NCI-H510A treated with DMSO at 0.1 percent for 48 hours (cell line): ENCODE data around the gene ORM1.
"Not testable (repeated sequence)": the region's sequence is repeated elsewhere in the genome, so short reads cannot be mapped to it uniquely, and the experiment has no call there.

Experiments used
- DNase-seq: peaks from one replicate; lab custom pipeline; 2025; lab: John Stamatoyannopoulos, UW

The ORM1 gene

DNA sequence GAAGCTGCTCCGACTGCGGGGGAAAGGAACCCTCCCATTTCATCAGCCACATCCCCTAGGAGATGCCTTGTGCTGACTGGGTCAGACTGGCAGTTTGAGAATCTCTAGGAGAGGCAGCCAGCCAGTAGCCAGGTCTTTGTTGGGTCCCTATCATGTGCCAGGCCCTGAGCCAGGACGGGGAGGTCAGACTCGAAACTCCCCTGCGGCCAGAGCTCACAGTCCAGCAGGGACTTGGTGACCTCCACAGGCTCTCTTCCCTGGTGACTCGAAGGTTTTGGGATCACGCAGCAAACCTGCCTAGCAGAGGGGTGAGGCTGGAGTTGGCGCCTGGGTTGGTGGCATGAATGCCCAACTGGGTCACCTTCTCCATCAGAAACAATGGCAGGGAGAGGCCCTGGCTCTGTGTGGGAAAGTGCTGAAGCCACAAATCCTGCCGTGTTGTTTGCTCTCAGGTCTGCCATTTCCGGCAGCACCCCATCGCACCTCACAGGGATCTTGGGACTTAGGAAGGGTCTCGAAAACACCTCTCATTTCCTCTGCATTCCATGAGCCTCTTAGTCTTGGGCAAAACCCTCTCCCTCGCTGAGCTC is 14.4 kb upstream of the ORM1 start:
- DNase-seq: no peak

DNA sequence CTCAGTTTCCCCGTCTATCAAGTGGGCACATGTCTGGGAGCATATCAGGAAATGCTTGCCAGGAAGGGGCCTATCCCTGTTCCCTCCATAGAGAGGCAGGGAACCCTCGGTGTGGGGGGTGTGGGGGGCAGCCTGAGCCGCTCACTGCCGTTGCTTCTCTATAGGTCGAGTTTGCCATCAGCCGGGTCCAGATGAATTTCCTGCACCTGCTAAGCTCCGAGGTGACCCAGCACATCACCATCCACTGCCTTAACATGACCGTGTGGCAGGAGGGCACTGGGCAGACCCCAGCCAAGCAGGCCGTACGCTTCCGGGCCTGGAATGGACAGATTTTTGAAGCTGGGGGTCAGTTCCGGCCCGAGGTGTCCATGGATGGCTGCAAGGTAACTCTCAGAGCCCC is 13.8 kb upstream of the ORM1 start:
- no peak for DNase-seq

DNA sequence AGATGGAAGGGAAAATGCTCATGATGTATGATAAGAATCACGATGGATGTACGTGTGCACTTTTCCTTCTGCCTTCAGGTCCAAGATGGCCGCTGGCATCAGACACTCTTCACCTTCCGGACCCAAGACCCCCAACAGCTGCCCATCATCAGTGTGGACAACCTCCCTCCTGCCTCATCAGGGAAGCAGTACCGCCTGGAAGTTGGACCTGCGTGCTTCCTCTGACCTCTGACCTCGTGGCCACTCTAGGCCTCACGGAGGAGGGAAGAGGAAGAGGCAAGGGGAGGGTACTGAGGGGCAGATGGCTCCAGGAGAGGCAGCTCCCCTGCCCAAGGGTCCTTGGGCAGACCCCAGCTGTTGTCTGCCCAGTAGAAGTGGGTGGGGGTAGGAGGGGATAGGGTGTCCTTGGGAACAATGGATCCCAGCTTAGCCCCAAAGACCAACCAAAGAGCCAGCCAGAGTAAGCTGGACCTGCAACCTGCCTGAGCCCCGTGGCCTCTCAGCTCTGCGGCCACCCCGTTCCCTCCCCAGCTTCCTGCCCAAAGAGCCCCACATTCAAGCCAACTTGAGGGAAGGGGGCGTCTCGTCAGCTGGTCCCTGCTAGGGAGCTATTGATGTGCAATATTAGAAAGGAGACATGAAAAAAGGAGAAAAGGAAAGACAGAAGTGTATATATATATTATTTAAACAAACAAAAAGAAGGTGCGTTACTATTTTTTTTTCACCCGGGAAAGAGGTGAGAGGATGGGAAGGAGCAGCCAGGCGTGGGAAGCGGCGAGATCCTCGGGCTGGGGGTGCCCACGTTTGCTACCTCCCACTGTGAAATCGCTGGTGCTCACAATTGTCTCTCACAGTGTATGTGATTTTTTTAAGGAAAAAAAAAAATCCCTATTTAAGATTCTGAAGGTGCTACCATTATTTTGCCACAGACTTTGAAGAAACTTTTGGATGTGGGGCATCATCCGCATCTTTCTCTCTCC is 12.1 kb upstream of the ORM1 start:
- no peak for DNase-seq

DNA sequence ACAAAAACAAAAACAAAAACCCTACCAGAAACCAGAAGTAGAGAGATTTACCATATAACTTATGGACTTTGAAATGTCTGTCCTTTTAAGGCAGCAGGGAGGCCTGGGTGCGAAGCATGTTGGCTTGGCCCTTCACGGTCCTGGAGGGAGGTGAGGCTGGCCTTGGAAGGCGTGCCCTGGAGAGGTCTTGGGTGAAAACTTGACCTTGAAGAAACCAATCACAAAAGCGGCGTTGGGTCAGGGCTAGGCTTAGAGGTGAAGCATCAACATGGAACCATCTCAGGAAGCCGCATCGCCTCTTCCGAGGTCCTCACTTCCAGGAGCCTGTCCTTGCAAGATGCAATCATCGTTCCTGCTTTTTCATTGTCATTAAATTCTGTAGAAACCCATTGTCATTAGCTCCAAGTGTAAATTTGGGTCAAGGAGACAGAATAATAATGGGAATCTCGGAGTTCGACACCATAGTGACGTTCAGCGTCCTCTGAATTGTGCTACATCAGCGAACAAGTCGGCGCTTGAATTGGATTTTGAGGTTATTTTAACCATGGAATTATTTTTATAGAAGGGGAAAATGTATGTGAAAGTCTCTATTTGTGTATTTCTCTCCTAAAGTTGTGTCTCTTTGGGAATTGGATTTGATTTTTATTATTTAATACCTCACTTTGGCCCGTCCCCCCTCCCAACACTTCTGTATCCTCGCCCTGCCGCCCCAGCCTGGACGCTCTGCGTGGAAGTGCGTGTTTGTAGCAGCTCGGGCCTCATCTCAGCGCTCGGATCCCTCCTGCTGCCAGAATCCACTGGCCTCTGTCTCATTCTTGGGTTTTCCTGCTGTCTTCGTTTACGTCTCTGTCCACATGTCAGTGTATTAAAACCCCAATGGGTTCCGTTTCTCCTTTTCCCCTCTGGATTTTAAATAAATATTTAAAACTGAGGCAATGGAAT is 11.1 kb upstream of the ORM1 start:
- DNase-seq: no peak

DNA sequence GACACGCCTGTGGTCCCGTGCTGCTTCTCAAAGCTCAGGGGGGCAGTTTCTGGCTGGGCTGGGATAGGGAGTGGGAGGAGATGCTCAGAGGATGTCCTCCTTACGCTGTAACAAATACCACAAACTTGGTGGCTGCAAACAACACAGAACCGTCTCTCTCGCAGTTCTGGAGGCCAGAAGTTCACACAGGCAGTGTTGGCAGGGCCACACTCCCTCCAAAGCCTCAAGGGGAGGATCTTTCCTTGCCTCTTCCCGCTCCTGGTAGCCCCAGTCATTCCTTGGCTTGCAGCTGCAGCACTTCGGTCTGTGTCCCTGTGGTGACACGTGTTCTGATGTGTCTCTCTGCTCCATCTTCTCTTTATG is 10.4 kb upstream of the ORM1 start:
- DNase-seq: no peak

DNA sequence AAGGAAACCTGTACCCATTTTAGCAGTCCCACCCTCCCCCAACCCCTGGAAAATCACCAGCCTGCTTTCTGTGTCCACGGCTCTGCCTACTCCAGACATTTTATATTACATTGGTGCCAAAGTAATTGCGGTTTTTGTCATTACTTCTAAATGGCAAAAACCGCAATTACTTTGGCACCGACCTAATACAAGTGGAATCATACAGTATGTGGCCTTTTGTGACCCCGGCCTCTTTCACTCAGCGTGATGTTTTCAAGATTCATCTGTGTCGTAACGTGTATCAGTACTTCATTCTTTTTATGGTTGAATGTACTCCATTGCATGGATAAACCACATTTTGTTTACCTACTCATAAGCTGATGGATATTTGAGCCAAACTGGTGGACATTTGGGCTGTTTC is 9.7 kb upstream of the ORM1 start:
- no peak for DNase-seq

DNA sequence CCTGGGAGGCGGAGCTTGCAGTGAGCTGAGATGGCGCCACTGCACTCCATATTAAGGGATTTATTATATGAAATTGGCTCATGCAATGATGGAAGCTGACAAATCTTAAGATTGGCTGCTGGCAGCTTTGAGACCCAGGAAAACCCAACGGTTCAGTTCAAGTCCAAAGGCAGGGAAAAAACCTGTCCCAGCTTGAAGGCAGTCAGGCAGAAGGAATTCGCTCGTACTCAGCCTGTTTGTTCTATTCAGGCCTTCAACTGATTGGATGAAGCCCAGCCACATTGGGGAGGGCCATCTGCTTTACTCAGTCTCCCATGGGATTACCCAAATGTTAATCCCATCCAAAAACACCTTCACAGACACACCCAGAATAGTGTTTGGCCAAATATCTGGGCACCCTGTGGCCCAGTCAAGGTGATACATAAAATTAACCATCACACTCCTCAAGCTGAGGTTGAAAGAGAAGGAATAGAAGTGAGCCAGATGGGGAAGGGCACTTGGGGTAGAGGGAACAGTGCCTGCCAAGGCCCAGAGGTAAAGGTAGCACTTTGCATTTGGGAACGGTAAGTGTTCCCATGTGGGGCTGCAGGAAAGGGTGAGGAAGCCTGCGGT is 8.5 kb upstream of the ORM1 start:
- DNase-seq: no peak

DNA sequence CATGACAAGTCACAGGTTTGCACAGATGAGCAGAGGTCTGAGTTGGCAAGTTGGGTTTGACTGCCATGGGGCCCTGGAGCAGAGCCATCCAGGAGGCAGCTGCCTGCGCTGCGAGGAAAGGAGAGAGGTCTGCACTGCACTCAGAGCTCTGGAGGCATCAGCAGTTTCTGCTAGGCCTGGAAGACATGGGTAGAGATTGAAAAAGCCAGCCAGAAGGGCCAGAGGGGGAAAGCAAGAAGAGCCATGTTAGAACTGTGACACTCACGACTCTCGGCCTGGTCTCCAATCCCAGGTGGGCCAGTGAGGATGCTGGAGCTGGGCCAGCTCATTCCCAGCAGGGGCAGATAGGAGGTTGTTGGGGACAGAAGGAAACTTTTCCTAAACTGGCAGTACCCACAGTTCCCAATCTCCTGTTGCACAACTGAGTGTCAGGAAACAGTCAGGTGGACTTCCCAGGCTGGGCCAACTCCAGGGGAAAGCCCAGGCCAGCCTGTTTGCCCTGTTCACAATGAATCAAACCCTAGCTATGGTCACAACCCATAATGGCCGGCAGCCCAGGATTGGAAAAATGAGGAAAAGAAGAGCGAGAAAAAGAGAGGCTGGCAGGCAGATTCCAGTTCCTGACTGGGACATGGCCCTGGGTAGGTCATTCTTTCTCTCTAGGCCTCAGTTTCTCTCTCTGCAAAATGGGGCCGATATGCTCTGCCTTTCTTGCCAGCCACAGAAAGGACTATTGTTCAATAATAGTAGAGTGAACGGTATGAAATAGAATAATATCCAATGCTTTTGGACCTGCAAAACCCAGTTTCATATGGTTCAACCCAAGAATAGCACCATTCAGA is 7.8 kb upstream of the ORM1 start:
- DNase-seq: no peak

DNA sequence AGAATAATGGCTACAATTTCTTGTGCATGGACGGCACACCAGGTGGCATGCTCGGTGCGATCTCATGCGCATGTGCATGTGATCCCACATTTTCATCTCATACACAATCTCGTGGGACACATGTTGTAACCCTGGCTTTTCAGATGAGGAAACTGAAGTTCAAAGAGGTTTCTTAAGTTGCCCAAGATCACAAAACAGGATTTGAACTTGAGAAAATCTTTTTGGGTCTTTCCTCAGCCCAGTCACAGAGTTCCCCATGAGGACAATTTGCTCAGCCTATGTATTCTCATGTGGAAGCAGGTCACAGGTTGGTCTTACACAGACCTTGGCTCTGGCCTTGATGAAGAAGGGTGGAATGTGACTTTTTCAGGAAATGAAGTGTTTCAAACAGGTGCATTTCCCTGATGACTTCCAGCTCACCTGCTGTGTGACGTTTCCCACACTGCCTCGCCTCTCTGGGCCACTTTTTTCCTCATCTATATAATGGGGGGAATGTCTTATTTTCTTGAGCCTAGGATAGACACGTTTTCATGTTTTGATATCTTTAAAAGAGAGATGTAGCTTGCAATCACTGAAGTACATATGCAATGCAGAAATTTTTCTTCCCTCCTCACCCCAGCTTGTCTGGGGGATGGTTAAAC is 7.1 kb upstream of the ORM1 start:
- no peak for DNase-seq

DNA sequence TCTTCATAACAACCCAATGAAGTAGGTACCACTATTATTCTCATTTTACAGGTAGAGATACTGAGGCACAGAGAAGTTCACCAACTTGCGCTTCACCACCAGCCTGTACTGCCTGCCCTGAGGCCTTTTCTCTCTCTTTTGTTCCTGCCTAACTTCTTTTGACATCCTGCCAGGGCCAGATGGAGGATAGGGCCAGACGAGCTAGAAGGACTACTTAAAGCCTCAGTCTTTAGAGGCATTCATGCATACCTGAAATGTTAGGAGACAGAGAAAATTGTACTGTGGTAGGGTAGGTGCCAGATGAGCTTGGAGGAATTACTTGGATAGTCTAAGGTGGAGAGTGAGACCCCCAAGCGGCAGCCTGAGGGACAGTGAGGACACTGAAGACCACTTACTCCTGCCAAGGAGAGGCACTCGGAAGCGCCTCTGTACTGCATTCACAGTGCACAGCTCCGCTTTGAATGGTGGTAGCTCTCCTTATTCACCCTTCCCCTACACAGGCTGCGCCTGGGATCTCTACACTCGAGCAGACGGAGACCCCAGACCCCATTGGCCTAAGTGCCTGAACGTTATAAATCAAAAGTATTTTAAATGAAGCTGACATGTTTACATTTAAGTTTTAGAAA is 6.2 kb upstream of the ORM1 start:
- no peak for DNase-seq

DNA sequence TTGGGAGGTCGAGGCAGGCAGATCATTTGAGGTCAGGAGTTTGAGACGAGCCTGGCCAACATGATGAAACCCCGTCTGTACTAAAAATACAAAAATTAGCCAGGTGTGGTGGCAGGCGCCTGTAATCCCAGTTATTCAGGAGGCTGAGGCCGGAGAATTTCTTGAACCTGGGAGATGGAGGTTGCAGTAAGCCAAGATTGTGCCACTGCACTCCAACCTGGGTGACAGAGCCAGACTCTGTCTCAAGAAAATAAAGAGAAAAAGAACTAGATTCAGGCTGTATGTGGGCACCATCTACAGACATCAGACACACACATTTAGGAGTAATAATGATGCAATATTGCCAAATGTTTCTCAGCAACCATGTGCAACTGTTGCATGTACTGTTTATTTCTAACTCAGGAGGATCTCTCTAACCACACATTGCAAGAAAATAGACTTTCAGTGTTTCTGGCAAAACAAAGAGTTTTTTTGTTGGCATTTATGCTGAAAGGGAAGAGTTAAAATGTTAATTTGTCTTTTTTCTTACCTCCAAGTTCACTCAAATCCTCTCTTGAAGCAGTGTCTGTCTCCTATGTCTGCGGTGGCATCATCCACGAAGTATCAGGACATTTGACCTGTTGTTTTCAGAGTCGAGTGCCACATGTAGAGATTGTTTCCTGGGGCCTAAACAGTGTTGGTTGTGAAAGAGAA is 5.1 kb upstream of the ORM1 start:
- DNase-seq: no peak

DNA sequence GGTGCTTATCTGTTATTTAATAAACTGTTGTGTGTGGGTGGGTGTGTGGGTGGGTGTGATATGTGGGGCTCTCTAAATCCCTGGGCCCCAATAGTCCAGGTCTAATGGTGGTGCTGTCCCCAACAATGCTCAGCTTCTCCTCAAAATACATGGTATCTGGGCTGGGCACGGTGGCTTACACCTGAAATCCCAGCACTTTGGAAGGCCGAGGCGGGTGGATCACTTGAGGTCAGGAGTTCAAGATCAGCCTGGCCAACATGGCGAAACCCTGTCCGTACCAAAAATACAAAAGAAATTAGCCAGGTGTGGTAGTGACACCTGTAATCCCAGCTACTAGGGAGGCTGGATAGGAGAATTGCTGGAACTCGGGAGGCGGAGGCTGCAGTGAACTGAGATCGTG is 4.5 kb upstream of the ORM1 start:
- DNase-seq: no peak

DNA sequence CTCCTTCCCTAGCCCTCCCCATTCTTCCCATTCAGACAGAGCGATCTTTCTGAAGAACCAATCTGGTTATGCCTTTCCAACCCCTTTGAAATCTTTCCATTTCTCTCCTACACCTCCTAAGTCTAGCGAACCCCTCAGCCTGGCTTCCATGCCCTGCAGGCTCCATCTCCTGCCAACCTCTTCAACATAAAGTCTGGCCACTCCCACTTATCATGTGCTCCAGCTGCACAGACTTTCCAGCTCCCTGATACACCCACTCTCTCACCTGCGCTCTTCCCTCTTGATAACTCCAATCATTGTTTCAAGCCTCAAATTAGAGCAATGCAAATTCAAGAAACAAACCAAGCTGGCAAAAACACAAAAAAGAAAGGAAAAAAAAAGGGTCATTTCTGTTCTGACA is 3.8 kb upstream of the ORM1 start:
- peak; percentile 35 for DNase-seq

DNA sequence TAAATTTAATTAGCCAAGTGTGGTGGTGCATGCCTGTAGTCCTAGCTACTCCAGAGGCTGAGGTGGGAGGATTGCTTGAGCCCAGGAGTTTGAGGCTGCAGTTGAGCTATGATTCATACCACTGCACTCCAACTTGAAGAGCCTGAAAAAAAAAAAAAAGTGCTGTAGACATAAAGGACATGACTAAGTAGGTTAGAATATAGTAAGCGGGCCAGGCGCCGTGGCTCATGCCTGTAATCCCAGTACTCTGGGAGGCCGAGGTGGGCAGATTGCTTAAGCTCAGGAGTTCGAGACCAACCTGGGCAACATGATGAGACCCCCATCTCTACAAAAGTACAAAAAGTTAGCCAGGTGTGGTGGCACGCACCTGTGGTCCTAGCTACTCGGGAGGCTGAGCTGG is 2.2 kb upstream of the ORM1 start:
- DNase-seq: not testable (repeated sequence)

DNA sequence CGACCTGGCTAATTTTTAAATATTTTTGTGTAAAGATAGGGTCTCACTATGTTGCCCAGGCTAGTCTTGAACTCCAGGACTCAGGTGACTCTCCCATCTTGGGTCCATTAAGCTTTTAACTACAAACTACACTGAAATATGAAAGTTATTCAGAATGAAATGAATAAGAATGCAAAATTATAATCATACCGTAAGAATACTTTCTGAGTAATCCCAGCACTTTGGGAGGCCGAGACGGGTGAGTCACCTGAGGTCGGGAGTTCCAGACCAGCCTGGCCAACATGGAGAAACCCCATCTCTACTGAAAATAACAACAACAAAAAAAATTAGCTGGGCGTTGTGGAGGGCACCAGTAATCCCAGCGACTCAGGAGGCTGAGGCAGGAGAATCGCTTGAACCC is 1.1 kb upstream of the ORM1 start:
- DNase-seq: no peak

DNA sequence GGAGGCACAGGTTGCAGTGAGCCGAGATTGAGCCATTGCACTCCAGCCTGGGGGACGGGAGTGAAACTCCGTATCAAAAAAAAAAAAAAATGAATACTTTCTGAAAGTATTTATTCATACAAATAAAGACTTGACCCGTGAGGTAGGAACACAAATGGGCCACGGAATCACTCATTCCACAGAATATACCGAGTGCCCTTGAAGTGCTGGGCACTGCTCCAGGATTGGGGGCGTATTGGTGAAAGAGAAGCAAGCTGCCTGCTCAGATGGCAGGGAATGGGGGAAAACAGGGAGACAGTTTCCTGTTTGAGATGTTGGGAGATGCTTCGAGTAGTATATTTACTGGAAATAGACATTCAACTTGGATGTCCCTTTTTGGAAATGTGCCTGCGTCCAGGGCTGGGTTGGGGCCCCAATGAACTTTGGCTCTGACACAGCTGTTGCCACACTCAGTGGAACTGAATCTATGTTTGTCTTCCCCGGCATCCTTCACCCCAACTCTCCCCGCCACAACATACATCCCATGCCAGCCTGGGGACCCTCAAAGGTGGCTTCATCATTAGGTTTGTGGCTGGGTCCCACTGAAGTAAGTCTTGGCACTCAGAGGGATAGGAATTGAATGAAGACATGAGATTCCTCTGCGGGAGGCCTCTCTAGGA is 609 bp upstream of the ORM1 start:
- DNase-seq: not testable (repeated sequence)

DNA sequence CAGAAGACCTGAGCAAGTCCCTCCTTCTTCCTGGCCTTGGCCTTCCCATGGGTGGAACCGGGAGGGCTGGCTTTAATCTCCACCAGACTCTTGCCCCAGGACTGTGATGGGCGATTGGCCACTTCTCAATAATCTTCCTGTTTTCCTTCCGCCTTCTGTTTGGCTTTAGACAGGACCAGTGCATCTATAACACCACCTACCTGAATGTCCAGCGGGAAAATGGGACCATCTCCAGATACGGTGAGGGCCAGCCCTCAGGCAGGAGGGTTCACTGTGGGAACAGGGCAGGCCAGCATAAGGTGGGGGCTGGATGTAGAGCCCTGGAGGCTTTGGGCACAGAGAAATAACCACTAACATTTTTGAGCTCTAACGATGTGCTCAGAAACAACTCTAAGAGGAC is 951 bp downstream of the ORM1 start:
- DNase-seq: not testable (repeated sequence)

DNA sequence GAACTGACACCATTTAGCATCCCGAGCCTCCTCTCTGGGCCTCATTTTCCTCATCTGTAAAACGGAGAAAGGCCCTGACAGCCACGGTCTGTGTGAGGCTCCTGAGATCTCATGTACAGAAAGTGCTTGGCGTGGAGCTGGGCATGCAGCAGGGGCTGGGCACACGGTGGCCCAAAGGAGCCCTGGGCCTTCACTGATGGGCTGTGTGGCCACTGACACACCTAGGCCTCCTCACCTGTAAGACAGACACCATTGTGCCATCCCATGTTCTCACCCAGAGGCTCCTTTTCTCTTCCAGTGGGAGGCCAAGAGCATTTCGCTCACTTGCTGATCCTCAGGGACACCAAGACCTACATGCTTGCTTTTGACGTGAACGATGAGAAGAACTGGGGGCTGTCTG is 1.6 kb downstream of the ORM1 start:
- no peak for DNase-seq

DNA sequence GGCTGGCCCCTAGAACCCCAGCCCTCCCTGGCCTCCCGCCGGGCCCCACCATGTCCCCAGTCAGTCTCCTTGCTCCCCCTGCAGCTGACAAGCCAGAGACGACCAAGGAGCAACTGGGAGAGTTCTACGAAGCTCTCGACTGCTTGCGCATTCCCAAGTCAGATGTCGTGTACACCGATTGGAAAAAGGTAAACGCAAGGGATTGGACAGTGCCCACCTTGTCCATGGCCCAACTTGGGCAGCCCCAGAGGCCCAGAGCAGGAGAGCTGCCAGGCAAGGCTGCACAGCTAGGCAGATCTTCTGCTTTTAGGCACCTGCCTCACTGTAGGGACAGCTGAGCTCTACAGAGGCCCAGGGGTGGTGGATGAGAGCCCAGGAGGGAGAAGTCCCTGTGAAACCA is 2.1 kb downstream of the ORM1 start:
- not testable (repeated sequence) for DNase-seq
